ENCODE results near the gene POLE. TPM values are rescaled to one million over a fixed set of nuclear protein-coding genes. Genes with fewer than 3 reads are reported as not detected.

The POLE gene
- total RNA-seq, 1 experiment from 2014 or later = 147 TPM

DNA sequence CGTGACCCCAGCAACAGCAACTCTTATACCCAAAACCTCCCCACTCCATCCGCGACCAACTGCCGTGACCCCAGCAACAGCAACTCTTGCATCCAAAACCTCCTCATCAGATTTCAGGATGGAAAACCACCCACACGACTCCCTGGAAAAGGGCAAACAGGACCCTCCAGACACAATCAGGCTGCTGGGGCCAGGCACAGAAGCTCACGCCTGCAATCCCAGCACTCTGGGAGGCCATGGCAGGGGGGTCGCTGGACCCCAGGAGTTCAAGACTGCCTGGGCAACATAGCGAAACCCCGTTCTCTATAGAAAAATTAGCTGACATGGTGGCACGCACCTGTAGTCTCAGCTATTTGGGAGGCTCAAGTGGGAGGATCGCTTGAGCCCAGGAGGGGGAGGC lies 43.2 kb upstream of the POLE start:
- no peak overlapping the region for H3K27ac ChIP-seq (ENCODE audit: insufficient read length, low read depth, low read length)
- H2AFZ ChIP-seq (ENCODE audit: low read length) = no peak overlapping the region
- Mint-ChIP-seq H3K4me3 (no peak overlapping the region), H3K9me3 (peaks cover 13 to 16% of the 10 kb centered on the region in 2 experiments), H3K36me3 (ENCODE audit: insufficient read depth in 1 of 3, low read depth in 3 of 3) (peaks cover 84 to 98% (median 95%) of the 10 kb centered on the region in 3 experiments), H3K27ac (peak overlapping the region in 2 of 3 experiments; percentile 63 to 72; a peak in 2 of 7 replicates), H3K4me1 (no peaks in the 10 kb centered on the region), H3K27me3 (ENCODE audit: low read depth) (no peaks in the 10 kb centered on the region)
- H3K4me1 ChIP-seq (ENCODE audit: insufficient read depth, low read length) = no peaks in the 10 kb centered on the region
- H3K14ac ChIP-seq (ENCODE audit: insufficient read depth, low read length) = no peak overlapping the region
- H3K18ac ChIP-seq (ENCODE audit: insufficient read length, low read depth, low read length) = no peak overlapping the region
- no peak overlapping the region for H2BK15ac ChIP-seq (ENCODE audit: low read depth, low read length)
- H4K20me1 ChIP-seq (ENCODE audit: control insufficient read depth, insufficient read depth, insufficient read length) = no peaks in the 10 kb centered on the region
- H3K9ac ChIP-seq (ENCODE audit: extremely low read depth, insufficient read length, low read length) = no peak overlapping the region
- H3K4me2 ChIP-seq (ENCODE audit: insufficient read depth, insufficient read length, low read length) = no peak overlapping the region
- no peak overlapping the region for H3K56ac ChIP-seq (ENCODE audit: insufficient read length, low read depth, low read length)
- no CpG with 5 or more reads among the region's 11 CpGs for WGBS (ENCODE audit: extremely low coverage, insufficient read length, low lambda C conversion rate)
- TF ChIP-seq CTCF (conservative IDR thresholded peaks at IDR 0.05) = no peak
- H3K27me3 ChIP-seq (ENCODE audit: insufficient read depth, low read length) = no peaks in the 10 kb centered on the region
- H3K23ac ChIP-seq (ENCODE audit: insufficient read length, low read depth, low read length) = no peak overlapping the region
- H3T11ph ChIP-seq (ENCODE audit: low read length) = no peak overlapping the region
- DNase-seq = no peak
- H3K23me2 ChIP-seq (ENCODE audit: insufficient read length, low read depth, low read length, poor library complexity, severe bottlenecking) = no peaks in the 10 kb centered on the region
- H3K4ac ChIP-seq (ENCODE audit: low read depth, low read length) = no peak overlapping the region
- no peak overlapping the region for H4K91ac ChIP-seq (ENCODE audit: insufficient read length, low read depth, low read length)
- H3K79me1 ChIP-seq (ENCODE audit: insufficient read depth, low read depth, low read length, poor library complexity, severe bottlenecking) = no peaks in the 10 kb centered on the region
- H2BK5ac ChIP-seq (ENCODE audit: insufficient read length, low read length) = no peak overlapping the region
- H4K5ac ChIP-seq (ENCODE audit: insufficient read length, low read depth, low read length) = no peak overlapping the region
- H3K9me3 ChIP-seq (ENCODE audit: control insufficient read depth, low read depth, low read length) = no peaks in the 10 kb centered on the region
- no peak overlapping the region for H2BK120ac ChIP-seq (ENCODE audit: low read depth, low read length, poor library complexity, severe bottlenecking)
- H2AK5ac ChIP-seq (ENCODE audit: insufficient read length, low read length) = no peak overlapping the region
- H3K79me2 ChIP-seq (ENCODE audit: insufficient read depth, low read length) = no peaks in the 10 kb centered on the region
- H2BK12ac ChIP-seq (ENCODE audit: insufficient read length, low read depth, low read length) = no peak overlapping the region
- no peak overlapping the region for H2BK20ac ChIP-seq (ENCODE audit: low read depth, low read length, poor library complexity, severe bottlenecking)
- H4K8ac ChIP-seq (replicated peaks; ENCODE audit: insufficient read length, low read depth, low read length) = no peak overlapping the region

Measured in H9 (cell line).